ENCODE measurements around the gene KRTAP10-5.

GRCh38 chr21:44626262-44626661, 45.9 kb upstream of the KRTAP10-5 start:
- TF ChIP-seq CTCF (IDR thresholded peaks at IDR 0.05; ENCODE audit: insufficient read depth, low read depth, low read length) (no peak), EZH2 (IDR thresholded peaks at IDR 0.05; ENCODE audit: insufficient read depth, low read length) (no peak)
